ENCODE measurements around the gene IL23A. TPM values are rescaled to one million over a fixed set of nuclear protein-coding genes. Genes with fewer than 3 reads are reported as not detected.

Gene IL23A
- total and polyA plus RNA-seq, 2 of the 13 experiments (the other 11 are each of a cell fraction or from before 2014, with no cell fraction given) = 0.33 to 0.35 TPM

DNA sequence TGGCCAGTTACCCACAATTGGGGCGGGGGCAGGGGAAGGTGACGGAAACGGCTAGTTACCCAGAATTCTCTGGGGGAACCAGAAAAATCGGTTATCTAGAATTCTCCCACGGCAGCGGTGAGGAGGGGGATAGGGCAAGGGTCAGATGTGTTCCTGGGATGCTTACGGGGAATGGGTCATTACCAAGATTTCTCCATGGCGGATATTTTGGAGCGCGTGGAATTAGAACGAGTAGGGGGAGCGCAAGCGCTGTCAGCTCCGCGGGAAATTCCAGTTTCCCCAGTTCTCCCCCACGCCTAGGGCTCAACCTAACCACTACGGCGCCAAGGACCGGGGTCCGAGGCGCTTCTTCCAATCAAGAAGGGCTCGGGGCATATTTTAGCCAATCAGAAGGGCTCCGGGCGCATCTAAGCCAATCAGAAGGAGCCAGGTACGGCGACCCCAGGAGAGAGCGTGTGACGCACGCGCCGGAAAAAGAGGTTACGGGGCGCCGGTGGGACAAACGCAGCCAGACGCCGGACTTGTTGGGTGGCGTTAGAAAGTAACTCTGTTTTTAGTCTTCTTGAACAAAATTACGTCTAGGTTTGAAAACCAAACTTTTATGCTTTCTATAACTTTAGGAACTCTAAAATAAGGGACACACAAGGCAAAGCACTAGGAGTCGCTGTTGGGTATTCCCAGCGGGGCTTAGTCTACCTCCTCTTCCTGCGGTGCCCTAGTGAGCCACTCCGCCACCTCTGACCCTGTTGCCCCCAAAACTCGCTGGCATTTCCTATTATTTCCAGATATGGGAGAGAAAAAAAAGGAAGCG lies 4.8 kb upstream of the IL23A start, which contains the start of gene PAN2 (continued):
- TF ChIP-seq TAF1 (CRISPR knock-in tag; IDR thresholded peaks at IDR 0.05) (peak; percentile 50; the same call in 1 of the 2 replicates), ELF3 (CRISPR knock-in tag; IDR thresholded peaks at IDR 0.05) (peak; percentile 30; the same call in 1 of the 2 replicates), ZNF350 (CRISPR knock-in tag; IDR thresholded peaks at IDR 0.05; ENCODE audit: borderline replicate concordance, low read depth) (peak; percentile 57; the same call in 1 of the 2 replicates), XBP1 (CRISPR knock-in tag; IDR thresholded peaks at IDR 0.05) (peak; percentile 93; the same call in 1 of the 2 replicates), HDAC1 (CRISPR knock-in tag; IDR thresholded peaks at IDR 0.05) (0 out of 2 replicates have a peak, but pooled peaks have one; percentile 45), MIXL1 (CRISPR knock-in tag; IDR thresholded peaks at IDR 0.05) (peak; percentile 9; the same call in 1 of the 2 replicates), ZC3H13 (CRISPR knock-in tag; IDR thresholded peaks at IDR 0.05) (peak; percentile 46; the same call in 1 of the 2 replicates), RAD21 (CRISPR knock-in tag; IDR thresholded peaks at IDR 0.05) (peak; percentile 67; the same call in 1 of the 2 replicates), ZNF570 (CRISPR knock-in tag; IDR thresholded peaks at IDR 0.05; ENCODE audit: borderline replicate concordance) (0 out of 2 replicates have a peak, but pooled peaks have one; percentile 12), POLR2AphosphoS5 (IDR thresholded peaks at IDR 0.05; ENCODE audit: low read depth, low read length) (peak; percentile 87), MIER3 (CRISPR knock-in tag; IDR thresholded peaks at IDR 0.05; ENCODE audit: borderline replicate concordance) (peak; percentile 46; the same call in 1 of the 2 replicates), ZNF331 (CRISPR knock-in tag; IDR thresholded peaks at IDR 0.05) (peak; percentile 42; the same call in 1 of the 2 replicates), KMT2B (CRISPR knock-in tag; IDR thresholded peaks at IDR 0.05) (peak; percentile 43; the same call in 1 of the 2 replicates), CREB1 (IDR thresholded peaks at IDR 0.05) (peak; percentile 81), CREB1 (CRISPR knock-in tag; IDR thresholded peaks at IDR 0.05) (peak; percentile 96), NR2C2 (CRISPR knock-in tag; IDR thresholded peaks at IDR 0.05; ENCODE audit: borderline replicate concordance) (peak; percentile 92), IRF2 (CRISPR knock-in tag; IDR thresholded peaks at IDR 0.05) (peak; percentile 27; the same call in 1 of the 2 replicates), TBX2 (CRISPR knock-in tag; IDR thresholded peaks at IDR 0.05; ENCODE audit: borderline replicate concordance) (peak; percentile 78)
- TF ChIP-seq, protein P1, sequence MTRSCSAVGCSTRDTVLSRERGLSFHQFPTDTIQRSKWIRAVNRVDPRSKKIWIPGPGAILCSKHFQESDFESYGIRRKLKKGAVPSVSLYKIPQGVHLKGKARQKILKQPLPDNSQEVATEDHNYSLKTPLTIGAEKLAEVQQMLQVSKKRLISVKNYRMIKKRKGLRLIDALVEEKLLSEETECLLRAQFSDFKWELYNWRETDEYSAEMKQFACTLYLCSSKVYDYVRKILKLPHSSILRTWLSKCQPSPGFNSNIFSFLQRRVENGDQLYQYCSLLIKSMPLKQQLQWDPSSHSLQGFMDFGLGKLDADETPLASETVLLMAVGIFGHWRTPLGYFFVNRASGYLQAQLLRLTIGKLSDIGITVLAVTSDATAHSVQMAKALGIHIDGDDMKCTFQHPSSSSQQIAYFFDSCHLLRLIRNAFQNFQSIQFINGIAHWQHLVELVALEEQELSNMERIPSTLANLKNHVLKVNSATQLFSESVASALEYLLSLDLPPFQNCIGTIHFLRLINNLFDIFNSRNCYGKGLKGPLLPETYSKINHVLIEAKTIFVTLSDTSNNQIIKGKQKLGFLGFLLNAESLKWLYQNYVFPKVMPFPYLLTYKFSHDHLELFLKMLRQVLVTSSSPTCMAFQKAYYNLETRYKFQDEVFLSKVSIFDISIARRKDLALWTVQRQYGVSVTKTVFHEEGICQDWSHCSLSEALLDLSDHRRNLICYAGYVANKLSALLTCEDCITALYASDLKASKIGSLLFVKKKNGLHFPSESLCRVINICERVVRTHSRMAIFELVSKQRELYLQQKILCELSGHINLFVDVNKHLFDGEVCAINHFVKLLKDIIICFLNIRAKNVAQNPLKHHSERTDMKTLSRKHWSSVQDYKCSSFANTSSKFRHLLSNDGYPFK (CRISPR knock-in tag; IDR thresholded peaks at IDR 0.05; ENCODE audit: borderline replicate concordance) = peak; percentile 79
- TF ChIP-seq, protein P2, sequence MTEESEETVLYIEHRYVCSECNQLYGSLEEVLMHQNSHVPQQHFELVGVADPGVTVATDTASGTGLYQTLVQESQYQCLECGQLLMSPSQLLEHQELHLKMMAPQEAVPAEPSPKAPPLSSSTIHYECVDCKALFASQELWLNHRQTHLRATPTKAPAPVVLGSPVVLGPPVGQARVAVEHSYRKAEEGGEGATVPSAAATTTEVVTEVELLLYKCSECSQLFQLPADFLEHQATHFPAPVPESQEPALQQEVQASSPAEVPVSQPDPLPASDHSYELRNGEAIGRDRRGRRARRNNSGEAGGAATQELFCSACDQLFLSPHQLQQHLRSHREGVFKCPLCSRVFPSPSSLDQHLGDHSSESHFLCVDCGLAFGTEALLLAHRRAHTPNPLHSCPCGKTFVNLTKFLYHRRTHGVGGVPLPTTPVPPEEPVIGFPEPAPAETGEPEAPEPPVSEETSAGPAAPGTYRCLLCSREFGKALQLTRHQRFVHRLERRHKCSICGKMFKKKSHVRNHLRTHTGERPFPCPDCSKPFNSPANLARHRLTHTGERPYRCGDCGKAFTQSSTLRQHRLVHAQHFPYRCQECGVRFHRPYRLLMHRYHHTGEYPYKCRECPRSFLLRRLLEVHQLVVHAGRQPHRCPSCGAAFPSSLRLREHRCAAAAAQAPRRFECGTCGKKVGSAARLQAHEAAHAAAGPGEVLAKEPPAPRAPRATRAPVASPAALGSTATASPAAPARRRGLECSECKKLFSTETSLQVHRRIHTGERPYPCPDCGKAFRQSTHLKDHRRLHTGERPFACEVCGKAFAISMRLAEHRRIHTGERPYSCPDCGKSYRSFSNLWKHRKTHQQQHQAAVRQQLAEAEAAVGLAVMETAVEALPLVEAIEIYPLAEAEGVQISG (CRISPR knock-in tag; IDR thresholded peaks at IDR 0.05) = peak; percentile 79
- TF ChIP-seq, protein P3, sequence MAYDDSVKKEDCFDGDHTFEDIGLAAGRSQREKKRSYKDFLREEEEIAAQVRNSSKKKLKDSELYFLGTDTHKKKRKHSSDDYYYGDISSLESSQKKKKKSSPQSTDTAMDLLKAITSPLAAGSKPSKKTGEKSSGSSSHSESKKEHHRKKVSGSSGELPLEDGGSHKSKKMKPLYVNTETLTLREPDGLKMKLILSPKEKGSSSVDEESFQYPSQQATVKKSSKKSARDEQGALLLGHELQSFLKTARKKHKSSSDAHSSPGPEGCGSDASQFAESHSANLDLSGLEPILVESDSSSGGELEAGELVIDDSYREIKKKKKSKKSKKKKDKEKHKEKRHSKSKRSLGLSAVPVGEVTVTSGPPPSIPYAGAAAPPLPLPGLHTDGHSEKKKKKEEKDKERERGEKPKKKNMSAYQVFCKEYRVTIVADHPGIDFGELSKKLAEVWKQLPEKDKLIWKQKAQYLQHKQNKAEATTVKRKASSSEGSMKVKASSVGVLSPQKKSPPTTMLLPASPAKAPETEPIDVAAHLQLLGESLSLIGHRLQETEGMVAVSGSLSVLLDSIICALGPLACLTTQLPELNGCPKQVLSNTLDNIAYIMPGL (CRISPR knock-in tag; IDR thresholded peaks at IDR 0.05; ENCODE audit: borderline replicate concordance in 1 of 2, low read depth in 1 of 2) = peak; percentile 54 to 56; a peak in 3 of 4 replicates

All from HepG2 (cell line).